CD4-positive, alpha-beta memory T cell (primary cell): Measurements from ENCODE around the gene GPATCH2. TPM values are rescaled to one million over a fixed set of nuclear protein-coding genes. Genes with fewer than 3 reads are reported as not detected.
A peak's percentile ranks its signal among the peaks of the same experiment; 100 is the strongest.

Experiments used
- CTCF ChIA-PET: fragments of 350-600 bp; sonication (Branson Sonifier 250); formaldehyde crosslinking; loops from one replicate; lab custom pipeline; 2021; ENCODE audit warnings: inconsistent platforms; ENCODE audit not compliant: partially characterized antibody; lab: Charles Lee
- POLR2A ChIA-PET: fragments of 350-600 bp; sonication (Branson Sonifier 250); formaldehyde crosslinking; loops from one replicate; lab custom pipeline; 2021; ENCODE audit not compliant: partially characterized antibody; lab: Charles Lee
- DNase-seq, 5 donors: peaks; one replicate each; pipeline versions ENCODE4 v3.0.0 to v3.0.0-alpha.2; 2020 to 2022; ENCODE audit warnings: mixed read lengths in 1 of 5
- H3K27ac ChIP-seq: one replicate; pipeline ENCODE4 v1.7.0; 2013; ENCODE audit warnings: low read depth, low read length
- H3K27me3 ChIP-seq: 2 replicates; pipeline ENCODE4 v1.7.0; 2013; ENCODE audit warnings: mild to moderate bottlenecking, low read length, moderate library complexity; ENCODE audit not compliant: insufficient read depth
- H3K36me3 ChIP-seq: 2 replicates; pipeline ENCODE4 v1.7.0; 2013; ENCODE audit warnings: mild to moderate bottlenecking, low read length, moderate library complexity; ENCODE audit not compliant: insufficient read depth
- H3K4me1 ChIP-seq: 2 replicates; pipeline ENCODE4 v1.7.0; 2013; ENCODE audit warnings: mild to moderate bottlenecking, low read length, moderate library complexity; ENCODE audit not compliant: insufficient read depth
- H3K4me3 ChIP-seq, 2 donors: one replicate each; pipeline ENCODE4 v1.7.0; 2013; ENCODE audit warnings: low read length in 2 of 2, mild to moderate bottlenecking in 1 of 2
- H3K9me3 ChIP-seq, 2 donors: one replicate each; pipeline ENCODE4 v1.7.0; 2013; ENCODE audit warnings: low read length in 2 of 2, control low read depth in 1 of 2; ENCODE audit not compliant: control insufficient read depth in 1 of 2
- H3K27ac Mint-ChIP-seq, 7 donors: one replicate each; pipeline ENCODE4 v1.8.0; 2020 to 2021; ENCODE audit warnings: mixed read lengths in 7 of 7, mild to moderate bottlenecking in 6 of 7, inconsistent platforms in 3 of 7, moderate library complexity in 3 of 7
- H3K27me3 Mint-ChIP-seq, 2 donors: one replicate each; pipeline ENCODE4 v1.8.0; 2020 to 2021; ENCODE audit warnings: mixed read lengths in 2 of 2
- H3K36me3 Mint-ChIP-seq, 2 donors: one replicate each; pipeline ENCODE4 v1.8.0; 2020 to 2021; ENCODE audit warnings: mixed read lengths in 2 of 2, inconsistent platforms in 1 of 2, mild to moderate bottlenecking in 1 of 2
- H3K4me1 Mint-ChIP-seq, 4 donors: one replicate each; pipeline ENCODE4 v1.8.0; 2020 to 2021; ENCODE audit warnings: mixed read lengths in 4 of 4, mild to moderate bottlenecking in 1 of 4
- H3K4me3 Mint-ChIP-seq, 8 donors: one replicate each; pipeline ENCODE4 v1.8.0; 2020 to 2021; ENCODE audit warnings: mixed read lengths in 8 of 8, mild to moderate bottlenecking in 7 of 8, moderate library complexity in 6 of 8, inconsistent platforms in 3 of 8
- H3K9me3 Mint-ChIP-seq, 8 donors: one replicate each; pipeline ENCODE4 v1.8.0; 2020 to 2021; ENCODE audit warnings: mixed read lengths in 8 of 8, mild to moderate bottlenecking in 5 of 8, inconsistent platforms in 3 of 8, moderate library complexity in 1 of 8
- intact Hi-C: fragments of 100-400 bp; cut with micrococcal nuclease; formaldehyde crosslinking; loops from one replicate; pipeline ENCODE4 v1.15.1; 2023
- polyA plus RNA-seq, 2 donors: library from polyadenylated mRNA; unstranded; fragments of 300-500 nt; fragmentation: Illumina TruSeq; gene quantifications; one replicate each; pipeline ENCODE4 v1.2.3, GENCODE V29; 2021
- total RNA-seq, 2 experiments: library from RNA; stranded (reverse); gene quantifications; one replicate each; pipeline ENCODE4 v1.2.3, GENCODE V29; 2021

Gene GPATCH2
- total and polyA plus RNA-seq, 4 experiments from 2014 or later: 1.8 to 11.3 (median 6.5) TPM

GRCh38 chr1:217650674-217651073, 19.8 kb upstream of the GPATCH2 start:
- no peaks in the 10 kb centered on the region for H3K36me3 Mint-ChIP-seq
- DNase-seq: no peak
- H3K4me1 ChIP-seq: no peaks in the 10 kb centered on the region
- POLR2A ChIA-PET: no interaction called here
- no peak overlapping the region for H3K27ac Mint-ChIP-seq
- peaks cover 0 to 5% of the 10 kb centered on the region in 2 donors for H3K27me3 Mint-ChIP-seq
- H3K4me3 Mint-ChIP-seq: no peak overlapping the region
- no peaks in the 10 kb centered on the region for H3K9me3 ChIP-seq
- H3K27ac ChIP-seq: no peak overlapping the region
- H3K9me3 Mint-ChIP-seq: peaks cover 0 to 2% (median 0%) of the 10 kb centered on the region in 8 donors
- no peaks in the 10 kb centered on the region for H3K27me3 ChIP-seq
- CTCF ChIA-PET: no interaction called here
- no peaks in the 10 kb centered on the region for H3K4me1 Mint-ChIP-seq
- H3K4me3 ChIP-seq: no peak overlapping the region
- intact Hi-C loops: no loop called here
- no peaks in the 10 kb centered on the region for H3K36me3 ChIP-seq

GRCh38 chr1:217647791-217648190, 16.9 kb upstream of the GPATCH2 start:
- Mint-ChIP-seq H3K4me1 (no peaks in the 10 kb centered on the region), H3K9me3 (peaks cover 0 to 2% (median 0%) of the 10 kb centered on the region in 8 donors), H3K4me3 (no peak overlapping the region), H3K36me3 (no peaks in the 10 kb centered on the region), H3K27me3 (peaks cover 0 to 4% of the 10 kb centered on the region in 2 donors), H3K27ac (no peak overlapping the region)
- no peak overlapping the region for H3K4me3 ChIP-seq
- H3K9me3 ChIP-seq: no peaks in the 10 kb centered on the region
- ChIA-PET CTCF (no interaction called here), POLR2A (no interaction called here)
- H3K4me1 ChIP-seq: no peaks in the 10 kb centered on the region
- no peak for DNase-seq
- intact Hi-C loops: no loop called here
- no peaks in the 10 kb centered on the region for H3K36me3 ChIP-seq
- H3K27me3 ChIP-seq: no peaks in the 10 kb centered on the region
- no peak overlapping the region for H3K27ac ChIP-seq

- H3K4me3 ChIP-seq: no peak overlapping the region
- Mint-ChIP-seq H3K9me3 (peaks cover 0 to 3% (median 0%) of the 10 kb centered on the region in 8 donors), H3K36me3 (no peaks in the 10 kb centered on the region), H3K27me3 (peaks cover 5 to 9% of the 10 kb centered on the region in 2 donors), H3K4me1 (no peaks in the 10 kb centered on the region), H3K27ac (no peak overlapping the region), H3K4me3 (no peak overlapping the region)
- no peak for DNase-seq
- POLR2A ChIA-PET: no interaction called here
- no peak overlapping the region for H3K27ac ChIP-seq
- no peaks in the 10 kb centered on the region for H3K36me3 ChIP-seq
- CTCF ChIA-PET: no interaction called here
- intact Hi-C loops: no loop called here
- no peaks in the 10 kb centered on the region for H3K4me1 ChIP-seq
- no peaks in the 10 kb centered on the region for H3K27me3 ChIP-seq
- H3K9me3 ChIP-seq: no peaks in the 10 kb centered on the region
Observed at GRCh38 chr1:217642455-217642854, 11.6 kb upstream of the GPATCH2 start.

DNA sequence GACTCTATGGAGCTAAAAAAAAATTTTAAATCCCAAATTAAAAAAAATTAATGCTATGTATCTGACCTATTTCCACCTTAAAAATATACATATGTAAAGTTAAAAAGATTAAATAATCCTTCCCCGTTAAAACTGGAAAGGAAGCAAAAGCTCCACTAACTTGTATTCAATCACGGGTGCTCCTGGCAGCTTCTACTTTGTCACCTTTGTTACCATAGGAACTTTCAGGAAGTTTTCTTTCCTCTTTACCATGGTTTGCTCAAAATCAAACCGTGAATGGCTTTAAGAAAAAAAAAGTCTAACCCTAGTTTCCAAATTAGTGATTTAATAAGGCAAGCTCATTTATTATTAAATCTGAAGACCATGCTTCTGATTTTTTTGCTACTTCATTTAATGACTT, 3.5 kb downstream of the GPATCH2 start:
- no peaks in the 10 kb centered on the region for H3K27me3 Mint-ChIP-seq
- no peak for DNase-seq
- ChIA-PET CTCF (no interaction called here), POLR2A (no interaction called here)
- peaks cover 47% of the 10 kb centered on the region for H3K4me1 ChIP-seq
- no peaks in the 10 kb centered on the region for H3K36me3 ChIP-seq
- H3K4me3 Mint-ChIP-seq: no peak overlapping the region
- peaks cover 0 to 10% of the 10 kb centered on the region in 2 donors for H3K36me3 Mint-ChIP-seq
- H3K4me1 Mint-ChIP-seq: peaks cover 27 to 53% (median 41%) of the 10 kb centered on the region in 4 donors
- H3K9me3 ChIP-seq: no peaks in the 10 kb centered on the region
- H3K9me3 Mint-ChIP-seq: no peaks in the 10 kb centered on the region
- intact Hi-C loops: no loop called here
- H3K4me3 ChIP-seq: no peak overlapping the region
- H3K27me3 ChIP-seq: no peaks in the 10 kb centered on the region
- no peak overlapping the region for H3K27ac ChIP-seq
- H3K27ac Mint-ChIP-seq: no peak overlapping the region

DNA sequence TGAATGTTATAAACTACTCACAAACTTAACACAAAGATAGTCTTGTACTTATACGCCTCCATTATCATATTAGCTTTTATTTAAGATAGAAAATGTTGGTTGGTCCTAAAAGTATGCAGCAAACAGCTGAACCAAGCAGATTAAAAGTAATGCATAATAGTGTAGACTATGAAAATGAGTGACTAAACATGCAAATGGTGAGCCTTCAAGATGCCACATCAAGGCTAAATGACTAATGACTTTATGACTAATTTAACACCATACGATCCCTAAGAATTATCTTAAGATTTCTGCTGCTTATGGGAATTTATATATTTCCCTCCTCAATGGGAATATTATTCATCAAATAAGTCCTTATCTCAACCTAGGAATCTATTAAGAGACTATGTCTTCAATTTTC, 4.6 kb downstream of the GPATCH2 start:
- no peaks in the 10 kb centered on the region for H3K9me3 ChIP-seq
- no peaks in the 10 kb centered on the region for H3K27me3 ChIP-seq
- Mint-ChIP-seq H3K4me3 (no peak overlapping the region), H3K27me3 (no peaks in the 10 kb centered on the region), H3K9me3 (no peaks in the 10 kb centered on the region), H3K4me1 (peaks cover 29 to 55% (median 41%) of the 10 kb centered on the region in 4 donors), H3K27ac (no peak overlapping the region), H3K36me3 (peaks cover 0 to 13% of the 10 kb centered on the region in 2 donors)
- POLR2A ChIA-PET: no interaction called here
- H3K4me3 ChIP-seq: no peak overlapping the region
- intact Hi-C loops: no loop called here
- CTCF ChIA-PET: no interaction called here
- H3K4me1 ChIP-seq: peaks cover 47% of the 10 kb centered on the region
- DNase-seq: no peak
- H3K27ac ChIP-seq: no peak overlapping the region
- no peaks in the 10 kb centered on the region for H3K36me3 ChIP-seq

- intact Hi-C loops: no loop called here
- Histone ChIP-seq H3K4me1 (peaks cover 10% of the 10 kb centered on the region), H3K27ac (no peak overlapping the region), H3K4me3 (no peak overlapping the region), H3K27me3 (no peaks in the 10 kb centered on the region), H3K36me3 (peaks cover 6% of the 10 kb centered on the region), H3K9me3 (no peaks in the 10 kb centered on the region)
- Mint-ChIP-seq H3K4me3 (peak overlapping the region in 1 of 8 donors; percentile 1), H3K36me3 (peaks cover 18 to 24% of the 10 kb centered on the region in 2 donors), H3K27me3 (no peaks in the 10 kb centered on the region), H3K9me3 (no peaks in the 10 kb centered on the region), H3K27ac (no peak overlapping the region), H3K4me1 (peaks cover 18 to 28% (median 21%) of the 10 kb centered on the region in 4 donors)
- ChIA-PET POLR2A (interaction anchor here (1.1 kb wide), 1 partner anchor 9 kb away, joined by 11 read pairs; the partner anchor contains the start of genes GPATCH2 and SPATA17), CTCF (interaction anchor here (2.4 kb wide), 1 partner anchor 9 kb away, joined by 10 read pairs; the partner anchor contains the start of genes GPATCH2 and SPATA17)
- DNase-seq: no peak
Observed at GRCh38 chr1:217622042-217622441, 8.8 kb downstream of the GPATCH2 start.

DNA sequence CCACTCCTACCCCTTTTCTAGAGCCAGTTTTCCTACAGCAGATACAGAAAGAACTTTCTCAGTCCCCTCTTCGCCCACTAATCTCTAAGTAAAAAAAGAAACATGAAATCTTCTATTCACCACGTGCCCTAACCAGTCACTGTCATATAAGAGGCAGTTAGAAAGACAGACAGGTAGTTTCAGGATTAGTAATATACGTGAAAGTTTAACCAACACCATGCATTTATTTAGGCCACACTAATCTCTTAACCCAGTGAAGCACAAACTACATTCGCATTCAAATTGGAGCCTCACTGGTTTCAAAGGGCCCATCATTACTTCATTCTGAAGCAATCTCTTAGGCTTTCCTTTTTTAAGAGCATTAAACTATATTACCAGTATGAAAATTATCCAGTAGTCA, 10.1 kb downstream of the GPATCH2 start:
- peaks cover 23 to 27% of the 10 kb centered on the region in 2 donors for H3K36me3 Mint-ChIP-seq
- Histone ChIP-seq H3K9me3 (no peaks in the 10 kb centered on the region), H3K4me1 (peaks cover 4% of the 10 kb centered on the region), H3K27me3 (no peaks in the 10 kb centered on the region), H3K4me3 (no peak overlapping the region), H3K27ac (no peak overlapping the region), H3K36me3 (peaks cover 6% of the 10 kb centered on the region)
- peak overlapping the region in 4 of 7 donors; percentile 0 to 42 (median 10) for H3K27ac Mint-ChIP-seq
- intact Hi-C loops: no loop called here
- CTCF ChIA-PET: interaction anchor here (2.4 kb wide), 1 partner anchor 10 kb away, joined by 10 read pairs; the partner anchor contains the start of genes GPATCH2 and SPATA17
- H3K4me3 Mint-ChIP-seq: no peak overlapping the region
- POLR2A ChIA-PET: interaction anchor here (2.9 kb wide), 1 partner anchor 10 kb away, joined by 14 read pairs; the partner anchor contains the start of genes GPATCH2 and SPATA17
- no peaks in the 10 kb centered on the region for H3K9me3 Mint-ChIP-seq
- no peak for DNase-seq
- peaks cover 16 to 35% (median 23%) of the 10 kb centered on the region in 4 donors for H3K4me1 Mint-ChIP-seq
- no peaks in the 10 kb centered on the region for H3K27me3 Mint-ChIP-seq
